Fibroblast of pulmonary artery (primary cell): Measurements from ENCODE around the gene HOXD12.

Experiments
- DNase-seq: peaks from one replicate; pipeline ENCODE4 v3.0.0-alpha.2; 2010; ENCODE audit warnings: low read depth
- H3K4me3 ChIP-seq: replicated peaks from 2 replicates; pipeline ENCODE4 v1.5.1; 2011; ENCODE audit warnings: low read depth, mild to moderate bottlenecking, control low read depth, low read length, moderate library complexity
- CTCF ChIP-seq: IDR thresholded peaks from 2 replicates; pipeline ENCODE4 v1.5.1; 2011; ENCODE audit warnings: mild to moderate bottlenecking, control low read depth, low read length, inconsistent platforms; ENCODE audit errors: missing control alignments

The HOXD12 gene

DNA sequence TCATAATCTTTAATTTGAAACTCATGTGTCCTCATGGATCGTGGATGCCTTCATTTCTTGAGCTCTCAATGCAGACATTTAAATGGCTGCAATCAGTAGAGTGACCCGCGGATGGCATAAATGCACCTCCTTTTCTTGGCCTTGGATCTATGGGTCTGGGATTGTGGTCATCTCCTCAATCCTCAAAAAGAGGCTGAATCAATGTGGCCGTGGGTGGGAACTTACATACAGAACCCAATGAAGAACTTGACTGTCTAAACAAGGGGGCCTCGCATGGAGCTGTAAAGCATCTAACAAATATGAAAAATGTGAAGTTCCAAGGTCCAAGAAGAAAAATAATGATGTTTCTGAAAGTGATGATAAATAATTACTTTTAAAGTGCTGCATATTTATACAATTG lies 4.2 kb upstream of the HOXD12 start:
- no peak for TF ChIP-seq CTCF
- H3K4me3 ChIP-seq = no peak overlapping the region
- DNase-seq = no peak

DNA sequence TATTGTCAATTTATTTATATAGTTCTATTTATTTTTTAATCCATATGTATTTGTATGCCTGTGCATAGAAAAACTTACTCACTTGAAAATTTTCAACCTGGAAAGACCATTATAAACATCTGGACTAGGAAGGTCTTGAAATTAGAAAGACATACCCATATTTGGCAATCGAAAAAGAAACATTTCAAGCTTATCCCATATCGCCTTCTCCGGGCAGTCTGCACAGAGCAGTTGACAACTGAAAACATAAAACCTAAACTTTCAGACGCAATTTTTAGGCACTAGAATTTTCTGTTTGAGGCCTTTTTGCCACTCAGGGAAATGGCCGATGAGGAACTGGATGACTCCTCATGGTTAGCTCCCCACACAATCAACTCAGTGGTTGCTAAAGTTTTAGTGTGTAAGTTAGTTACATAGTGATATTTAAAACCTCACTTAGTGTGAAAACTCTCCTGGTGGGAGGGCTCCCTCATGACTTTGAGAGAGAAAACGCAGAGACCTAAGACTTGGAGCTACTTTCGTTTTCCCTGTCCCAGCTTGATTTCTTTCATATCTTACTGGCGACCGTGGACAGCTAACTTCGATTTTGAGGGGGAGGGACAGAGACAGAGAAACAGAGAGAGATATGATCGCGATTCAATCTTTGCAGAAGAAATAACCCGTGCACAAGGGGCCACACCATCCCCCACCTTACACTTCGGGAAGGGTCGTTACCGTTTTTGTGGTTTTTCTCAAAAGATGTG lies 3.2 kb upstream of the HOXD12 start:
- DNase-seq = no peak
- H3K4me3 ChIP-seq = peak overlapping the region; percentile 34
- no peak for TF ChIP-seq CTCF

GRCh38 chr2:176096986-176097819 lies 2.4 kb upstream of the HOXD12 start:
- H3K4me3 ChIP-seq = peak overlapping the region; percentile 34
- peak; percentile 63 for DNase-seq
- peak; percentile 82 for TF ChIP-seq CTCF

DNA sequence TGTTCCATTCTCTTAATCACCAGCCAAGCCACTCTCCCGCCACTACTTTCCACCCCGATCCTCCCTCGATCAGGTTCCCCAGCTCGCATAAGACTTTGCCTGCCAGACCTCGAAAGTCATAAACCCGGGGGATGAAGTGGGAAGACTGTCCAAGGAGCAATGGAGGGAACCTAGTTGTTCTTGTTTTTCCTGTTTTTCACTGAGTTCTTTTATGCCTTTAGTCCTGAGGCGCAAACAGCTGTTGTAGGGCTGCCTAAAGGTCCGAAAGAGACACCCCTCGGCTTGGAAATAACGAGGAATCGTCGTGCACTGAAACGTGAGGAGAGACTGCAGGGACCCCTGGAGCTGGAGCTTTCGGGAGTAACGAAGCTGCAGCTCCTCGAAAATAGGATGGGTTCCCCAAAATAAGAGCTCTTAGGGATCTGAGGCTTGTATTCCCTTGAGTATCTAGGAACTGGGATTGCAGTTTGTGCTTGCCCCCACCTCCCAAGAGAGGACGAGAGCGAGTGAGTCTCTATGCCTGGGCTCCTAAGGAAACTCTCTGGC lies 1.7 kb upstream of the HOXD12 start:
- TF ChIP-seq CTCF = no peak
- no peak for DNase-seq
- H3K4me3 ChIP-seq = no peak overlapping the region

DNA sequence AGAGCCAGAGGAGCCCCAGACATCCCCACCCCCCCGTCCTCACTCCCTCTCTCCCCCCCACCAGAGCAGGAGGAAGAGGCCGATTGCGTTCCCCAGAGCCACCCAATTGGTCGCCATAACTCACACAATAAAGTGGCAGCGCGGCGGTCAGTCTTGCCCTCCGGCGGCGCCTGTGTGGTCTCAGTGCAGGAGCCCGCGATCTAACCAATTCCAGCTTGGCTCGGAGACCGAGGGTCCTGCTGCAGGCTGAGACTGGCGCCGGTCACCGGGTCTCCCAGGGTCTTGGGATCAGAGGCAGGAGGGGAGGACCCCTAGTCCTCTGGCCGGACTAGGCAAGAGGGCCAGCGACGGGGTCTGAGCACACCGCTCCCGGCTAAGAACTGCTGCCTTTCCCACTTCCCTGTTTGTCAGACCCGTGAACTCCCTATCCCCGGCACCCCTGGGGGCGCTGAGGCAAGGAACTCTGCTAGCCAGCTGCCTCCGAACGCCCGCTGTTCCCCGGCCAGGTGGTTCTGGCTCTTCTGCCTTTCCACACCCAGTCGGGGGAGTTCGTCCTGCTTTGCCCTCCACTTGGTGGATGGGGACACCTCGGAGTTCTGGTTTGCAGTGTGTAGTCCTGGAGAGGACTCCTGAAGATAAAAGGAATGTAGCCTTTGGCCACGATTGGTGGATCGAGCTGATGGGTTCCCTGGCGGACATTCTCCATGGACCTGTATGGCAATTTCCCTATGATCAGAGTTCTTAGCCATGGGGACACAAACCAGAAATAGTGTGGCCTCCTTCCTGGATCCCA lies 1.0 kb upstream of the HOXD12 start:
- TF ChIP-seq CTCF = no peak
- DNase-seq = no peak
- no peak overlapping the region for H3K4me3 ChIP-seq

- no peak overlapping the region for H3K4me3 ChIP-seq
- TF ChIP-seq CTCF = no peak
- no peak for DNase-seq
These were observed 352 bp upstream of the HOXD12 start for GRCh38 chr2:176099159-176099727.
